Transverse colon (tissue), 4 donors: ENCODE measurements around the gene RUFY3.

Source experiments
- CTCF ChIP-seq, 5 experiments: fragments of 200-600 bp in 3 of 5; fragments of 450-650 bp in 2 of 5; sonication (generic) in 3 of 5; IDR thresholded peaks; 1 replicate in 2 of 5; 2 replicates in 3 of 5; pipeline ENCODE4 v1.5.1; 2016 to 2017; ENCODE audit warnings: antibody characterized with exemption in 5 of 5, inconsistent platforms in 3 of 5, mild to moderate bottlenecking in 2 of 5, moderate library complexity in 1 of 5
- POLR2AphosphoS5 ChIP-seq, 3 donors: sonication (generic); formaldehyde crosslinking; IDR thresholded peaks; one replicate each; pipeline ENCODE4 v1.6.1; 2016; ENCODE audit warnings: antibody characterized with exemption in 3 of 3

DNA sequence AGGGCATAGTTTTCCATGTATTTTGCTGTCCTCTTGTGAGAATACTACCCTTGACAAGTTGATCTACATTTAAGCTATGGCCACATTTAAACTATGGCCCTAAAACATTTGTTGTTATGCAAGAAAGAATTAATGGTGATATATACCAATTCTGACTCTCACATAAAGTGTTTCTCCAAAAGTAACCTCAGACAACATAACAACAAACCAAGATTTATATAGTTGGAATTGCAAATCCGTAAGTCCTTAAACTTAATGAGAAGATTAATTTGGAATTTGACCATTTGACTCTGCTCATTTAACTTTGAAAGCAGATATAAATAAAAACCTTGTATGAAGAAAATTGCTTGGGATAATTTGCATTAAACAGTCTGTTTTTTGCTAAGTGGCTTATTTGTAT, 38.9 kb downstream of the RUFY3 start:
- TF ChIP-seq CTCF (IDR thresholded peaks at IDR 0.05) (no peak), POLR2AphosphoS5 (IDR thresholded peaks at IDR 0.05) (no peak)
